GM18870 (cell line): Measurements from ENCODE around the gene R3HDM4.

Experiments
- ATAC-seq: cut with Tn5 transposase; IDR thresholded peaks from one replicate; pipeline ENCODE4 v1.9.1; 2021; ENCODE audit warnings: moderate library complexity; ENCODE audit not compliant: unreplicated experiment

The R3HDM4 gene

DNA sequence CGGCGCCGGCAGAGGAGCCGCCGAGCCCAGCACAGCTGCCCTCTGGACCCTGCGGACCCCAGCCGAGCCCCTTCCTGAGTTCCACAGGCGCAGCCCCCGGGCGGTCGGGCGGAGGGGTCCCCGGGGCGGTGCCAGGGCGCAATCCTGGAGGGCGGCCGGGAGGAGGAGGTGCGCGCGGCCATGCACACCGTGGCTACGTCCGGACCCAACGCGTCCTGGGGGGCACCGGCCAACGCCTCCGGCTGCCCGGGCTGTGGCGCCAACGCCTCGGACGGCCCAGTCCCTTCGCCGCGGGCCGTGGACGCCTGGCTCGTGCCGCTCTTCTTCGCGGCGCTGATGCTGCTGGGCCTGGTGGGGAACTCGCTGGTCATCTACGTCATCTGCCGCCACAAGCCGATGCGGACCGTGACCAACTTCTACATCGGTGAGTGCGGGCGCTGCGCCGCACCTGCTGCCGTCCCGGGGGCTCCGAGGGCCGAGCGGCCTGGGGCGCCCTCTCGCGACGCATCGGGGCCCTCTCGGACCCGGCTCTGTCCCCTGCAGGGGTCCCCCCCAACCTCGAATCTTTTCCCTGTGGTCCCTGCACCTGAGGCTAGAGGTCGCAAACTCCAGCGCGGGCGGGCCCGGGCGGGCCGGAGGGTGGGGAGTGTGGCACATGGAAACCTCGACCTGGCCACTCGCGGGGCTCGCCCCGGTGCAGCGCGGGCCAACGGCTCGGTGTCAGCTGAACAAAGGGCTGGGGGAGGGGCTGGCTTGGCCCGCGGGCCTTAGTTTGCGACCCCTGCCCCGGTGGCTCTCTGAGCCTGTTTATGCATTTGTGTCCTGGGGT lies 4.5 kb upstream of the R3HDM4 start, which contains the start of gene KISS1R:
Gene KISS1R (plus strand): TSS at position 11 of the 829 bp plus-strand sequence. CDS start 170 bp downstream, at position 181.
- ATAC-seq = no peak

DNA sequence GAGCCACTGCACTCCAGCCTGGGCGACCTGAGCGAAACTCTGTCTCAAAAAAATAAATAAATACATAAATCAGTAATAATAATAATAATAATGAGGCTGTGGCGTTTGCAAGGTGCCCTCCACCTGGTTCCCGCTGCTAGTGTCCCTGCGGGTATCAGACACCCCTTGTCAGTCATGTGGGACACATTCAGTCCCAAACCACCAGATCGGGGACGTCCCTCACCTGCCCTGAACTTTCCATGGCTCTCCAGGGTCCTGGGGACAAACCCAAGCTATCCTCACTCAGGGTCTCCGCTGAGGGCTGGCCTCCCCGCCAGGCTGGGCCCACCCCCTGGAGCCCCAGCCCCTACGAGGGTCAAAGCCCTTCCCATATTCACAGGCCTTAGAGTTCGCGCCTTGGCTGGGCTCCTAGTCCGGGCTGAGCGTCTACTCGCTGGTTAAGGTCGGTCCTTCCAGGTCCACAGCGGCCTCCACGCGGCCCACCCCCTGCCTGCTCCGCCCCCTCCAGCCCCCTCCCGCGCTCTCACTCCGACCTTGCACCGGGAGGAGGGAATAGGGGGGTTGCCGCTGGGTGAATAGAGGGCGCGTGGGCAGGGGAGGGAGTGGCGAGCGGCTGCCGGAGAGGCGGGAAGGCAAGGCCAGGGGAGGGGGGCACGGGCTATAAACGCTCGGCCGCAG lies 3.8 kb upstream of the R3HDM4 start:
- ATAC-seq = no peak

DNA sequence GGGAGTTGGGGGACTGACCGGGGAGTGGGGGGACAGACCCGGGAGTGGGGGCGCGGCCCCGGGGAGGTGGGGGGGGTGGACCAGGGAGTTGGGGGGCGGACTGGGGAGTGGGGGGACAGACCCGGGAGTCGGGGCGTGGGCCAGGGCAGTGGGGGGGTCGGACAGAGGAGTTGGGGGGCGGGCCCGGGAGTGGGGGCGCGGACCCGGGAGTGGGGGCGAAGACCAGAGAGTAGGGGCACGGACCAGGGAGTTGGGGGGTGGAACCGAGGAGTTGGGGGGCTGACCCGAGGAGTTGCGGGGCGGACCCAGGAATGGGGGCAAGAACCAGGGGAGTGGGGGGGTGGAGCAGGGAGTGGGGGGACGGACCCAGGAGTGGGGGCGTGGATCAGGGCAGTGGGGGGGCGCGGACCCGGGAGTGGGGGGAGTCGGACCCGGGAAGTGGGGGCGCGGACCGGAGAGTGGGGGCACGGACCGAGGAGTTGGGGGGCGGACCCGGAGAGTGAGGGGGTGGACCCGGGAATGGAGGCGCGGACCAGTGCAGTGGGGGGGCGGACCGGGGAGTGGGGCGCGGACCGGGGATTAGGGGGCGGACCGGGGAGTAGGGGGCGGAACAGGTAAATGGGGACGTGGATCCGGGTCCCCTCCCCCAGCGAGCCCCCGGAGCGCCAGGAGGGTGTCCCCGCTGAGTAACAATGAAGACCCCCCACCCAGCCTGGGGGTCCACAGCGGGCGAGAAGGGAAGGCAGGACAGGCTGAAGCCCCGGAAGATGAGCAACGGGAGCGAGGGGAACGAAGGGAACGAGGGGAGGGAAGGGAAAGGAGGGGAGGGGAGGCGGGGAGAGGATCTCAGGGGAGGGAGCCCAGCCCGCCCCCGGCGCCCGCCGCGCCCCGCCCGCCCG lies 589 bp downstream of the R3HDM4 start:
- no peak for ATAC-seq

DNA sequence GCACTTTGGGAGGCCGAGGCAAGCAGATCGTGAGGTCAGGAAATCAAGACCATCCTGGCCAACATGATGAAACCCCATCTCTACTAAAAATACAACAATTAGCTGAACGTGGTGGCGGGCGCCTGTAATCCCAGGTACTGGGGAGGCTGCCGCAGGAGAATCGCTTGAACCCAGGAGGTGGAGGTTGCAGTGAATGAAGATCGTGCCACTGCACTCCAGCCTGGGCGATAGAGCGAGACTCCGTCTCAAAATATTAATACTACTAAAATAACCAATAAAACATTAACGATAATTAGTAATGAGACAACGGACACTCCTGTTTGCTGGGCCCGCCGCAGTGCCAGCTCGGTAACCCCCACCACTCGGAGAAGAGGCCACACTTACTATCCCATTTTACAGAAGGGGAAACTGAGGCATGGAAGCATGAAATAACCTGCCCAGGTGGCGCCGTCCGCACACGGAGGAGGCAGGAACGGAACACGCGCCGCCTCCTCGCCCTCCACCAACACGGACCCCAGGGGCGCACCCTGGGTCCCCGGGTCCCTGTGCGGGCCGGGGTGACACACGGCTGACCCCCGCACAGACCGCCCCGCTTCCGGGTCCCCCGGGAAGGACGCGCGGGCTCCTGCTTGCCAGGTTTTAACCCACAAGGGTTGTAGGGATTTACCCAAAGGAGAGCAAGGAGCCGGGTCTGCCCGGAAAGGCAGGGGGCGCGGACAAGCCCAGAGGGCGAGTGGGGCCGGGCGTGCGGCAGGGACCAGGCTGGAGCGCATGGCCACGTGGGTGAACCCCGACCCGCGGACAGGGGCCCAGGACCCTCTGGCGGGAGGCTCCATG lies 1.6 kb downstream of the R3HDM4 start:
- no peak for ATAC-seq

DNA sequence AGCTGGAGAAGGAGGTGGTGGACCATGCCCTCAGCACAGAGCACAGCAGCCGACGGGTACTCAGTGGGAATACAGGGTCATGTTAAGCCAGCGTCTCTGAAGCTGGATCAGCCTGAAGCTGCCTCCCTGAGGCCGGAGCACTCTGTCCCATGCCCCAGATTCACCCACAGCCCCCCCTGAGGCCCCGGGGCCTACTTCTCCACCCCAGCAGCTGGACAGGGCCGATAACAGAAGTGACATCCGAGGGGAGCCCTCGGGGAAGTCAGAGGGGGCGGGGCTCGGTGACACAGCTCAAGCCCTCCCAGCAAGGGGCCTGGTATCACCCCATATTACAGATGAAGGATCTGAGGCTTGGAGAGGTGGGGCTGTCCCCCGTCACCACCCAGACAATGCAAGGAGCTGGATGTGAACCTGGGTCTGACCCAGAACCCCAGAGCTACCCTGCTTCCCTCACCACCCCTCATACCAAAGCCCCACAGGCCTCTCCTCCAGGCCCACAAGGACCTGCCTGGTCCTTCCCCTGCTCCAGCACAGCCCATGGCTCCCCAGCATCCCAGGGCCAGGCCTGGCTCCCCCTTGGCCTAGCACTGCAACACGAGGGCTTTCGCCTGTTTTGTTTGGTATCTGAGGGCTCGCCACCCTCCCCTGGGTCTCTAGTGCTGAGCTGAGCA lies 5.7 kb downstream of the R3HDM4 start:
- no peak for ATAC-seq

DNA sequence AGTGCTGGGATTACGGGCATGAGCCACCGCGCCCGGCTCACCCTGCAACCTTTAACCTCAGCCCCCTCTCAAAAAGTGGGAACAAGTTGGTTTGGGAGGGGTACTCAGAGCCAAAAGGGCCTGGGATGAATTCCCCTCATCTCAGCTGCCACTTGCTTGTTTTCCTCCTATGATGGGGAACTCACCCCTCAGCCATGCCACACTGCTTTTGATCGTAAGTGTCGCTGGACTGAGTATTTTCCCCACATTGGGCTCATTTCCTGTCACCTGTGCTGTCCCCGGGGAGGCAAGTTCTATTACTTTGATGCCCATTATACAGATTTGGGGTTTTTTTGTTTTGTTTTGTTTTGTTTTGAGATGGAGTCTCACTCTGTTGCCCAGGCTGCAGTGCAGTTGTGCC lies 6.5 kb downstream of the R3HDM4 start:
- ATAC-seq = no peak

DNA sequence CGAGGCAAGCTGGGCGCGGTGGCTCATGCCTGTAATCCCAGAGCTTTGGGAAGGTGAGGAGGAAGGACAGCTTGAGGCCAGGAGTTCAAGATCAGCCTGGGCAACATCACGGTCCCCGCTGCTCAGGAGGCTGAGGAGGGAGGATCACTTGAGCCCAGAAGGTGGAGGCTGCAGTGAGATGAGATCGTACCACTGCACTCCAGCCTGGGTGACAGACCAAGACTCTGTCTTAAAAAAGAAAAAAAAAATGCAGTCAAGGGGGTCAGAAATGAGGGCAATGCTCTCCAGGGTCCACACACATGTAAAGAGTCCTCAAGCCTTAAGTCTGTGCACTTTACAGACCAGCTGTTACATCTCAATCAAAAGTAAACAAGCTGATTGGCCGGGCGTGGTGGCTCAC lies 8.5 kb downstream of the R3HDM4 start:
- no peak for ATAC-seq

DNA sequence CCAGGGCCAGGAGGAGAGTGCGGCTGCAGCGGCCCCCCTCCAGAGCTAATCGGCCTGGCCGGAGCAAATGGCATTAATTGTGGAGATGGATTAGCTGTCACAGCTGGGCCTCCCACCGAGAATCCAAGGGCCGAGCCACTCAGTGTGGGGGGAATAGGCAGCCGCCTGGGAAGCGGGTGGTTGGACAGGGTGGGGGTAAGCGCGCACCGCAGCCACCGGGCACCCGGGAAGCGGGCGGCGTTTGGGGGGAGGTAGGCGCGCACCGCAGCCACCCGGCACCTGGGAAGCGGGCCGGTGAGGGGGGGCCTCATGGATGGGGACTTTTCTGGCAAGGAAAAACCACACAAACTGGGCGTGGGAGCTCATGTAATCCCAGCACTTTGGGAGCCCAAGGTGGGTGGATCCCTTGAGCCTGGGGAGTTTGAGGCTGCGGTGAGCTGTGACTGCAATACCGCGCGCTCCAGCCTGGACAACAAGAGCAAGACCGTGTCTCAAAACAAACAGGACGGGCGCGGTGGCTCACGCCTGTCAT lies 9.7 kb downstream of the R3HDM4 start:
- no peak for ATAC-seq

DNA sequence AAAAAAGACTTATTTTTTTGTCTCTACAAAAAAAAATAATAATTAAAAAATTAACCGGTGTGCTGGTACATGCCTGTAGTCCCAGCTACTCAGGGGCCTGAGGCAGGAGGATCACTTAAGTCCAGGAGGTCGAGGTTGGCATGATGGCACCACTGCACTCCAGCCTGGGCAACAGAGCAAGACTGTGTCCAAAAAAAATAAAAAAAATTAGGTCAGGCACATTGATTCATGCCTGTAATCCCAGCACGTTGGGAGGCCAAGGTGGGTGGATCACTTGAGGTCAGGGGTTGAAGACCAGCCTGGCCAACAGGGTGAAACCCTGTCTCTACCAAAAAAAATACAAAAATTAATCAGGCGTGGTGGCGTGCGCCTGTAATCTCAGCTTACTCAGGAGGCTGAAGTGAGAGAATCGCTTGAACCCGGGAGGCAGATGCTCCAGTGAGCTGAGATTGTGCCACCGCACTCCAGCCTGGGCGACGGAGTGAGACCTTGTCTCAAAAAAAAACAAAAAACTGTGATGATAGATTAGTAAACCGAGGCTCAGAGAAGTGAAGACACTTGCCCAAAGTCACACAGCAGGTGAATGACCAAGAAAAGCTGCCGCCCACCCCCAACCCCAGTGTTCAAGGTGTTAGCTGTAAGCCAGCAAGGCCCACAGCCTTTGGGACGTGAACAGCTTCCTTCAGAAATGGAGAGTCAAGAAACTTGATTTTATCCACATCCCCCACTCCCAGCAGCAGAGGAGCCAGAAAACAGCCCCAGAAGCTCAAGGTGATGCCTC lies 10.4 kb downstream of the R3HDM4 start:
- ATAC-seq = no peak

DNA sequence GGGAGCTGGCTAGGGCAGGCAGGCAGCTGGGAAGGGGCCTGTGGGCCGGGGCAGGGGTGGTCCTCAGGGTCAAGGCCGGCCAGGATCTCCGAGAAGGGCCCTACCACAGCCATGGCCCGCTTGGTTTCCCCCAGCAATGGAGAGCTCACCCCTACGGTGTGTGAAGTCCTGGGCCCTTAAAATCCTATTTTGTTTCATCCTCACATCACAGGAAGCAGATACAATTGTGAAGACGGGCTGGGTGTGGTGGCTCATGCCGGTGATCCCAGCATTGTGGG lies 11.0 kb downstream of the R3HDM4 start:
- ATAC-seq = no peak

DNA sequence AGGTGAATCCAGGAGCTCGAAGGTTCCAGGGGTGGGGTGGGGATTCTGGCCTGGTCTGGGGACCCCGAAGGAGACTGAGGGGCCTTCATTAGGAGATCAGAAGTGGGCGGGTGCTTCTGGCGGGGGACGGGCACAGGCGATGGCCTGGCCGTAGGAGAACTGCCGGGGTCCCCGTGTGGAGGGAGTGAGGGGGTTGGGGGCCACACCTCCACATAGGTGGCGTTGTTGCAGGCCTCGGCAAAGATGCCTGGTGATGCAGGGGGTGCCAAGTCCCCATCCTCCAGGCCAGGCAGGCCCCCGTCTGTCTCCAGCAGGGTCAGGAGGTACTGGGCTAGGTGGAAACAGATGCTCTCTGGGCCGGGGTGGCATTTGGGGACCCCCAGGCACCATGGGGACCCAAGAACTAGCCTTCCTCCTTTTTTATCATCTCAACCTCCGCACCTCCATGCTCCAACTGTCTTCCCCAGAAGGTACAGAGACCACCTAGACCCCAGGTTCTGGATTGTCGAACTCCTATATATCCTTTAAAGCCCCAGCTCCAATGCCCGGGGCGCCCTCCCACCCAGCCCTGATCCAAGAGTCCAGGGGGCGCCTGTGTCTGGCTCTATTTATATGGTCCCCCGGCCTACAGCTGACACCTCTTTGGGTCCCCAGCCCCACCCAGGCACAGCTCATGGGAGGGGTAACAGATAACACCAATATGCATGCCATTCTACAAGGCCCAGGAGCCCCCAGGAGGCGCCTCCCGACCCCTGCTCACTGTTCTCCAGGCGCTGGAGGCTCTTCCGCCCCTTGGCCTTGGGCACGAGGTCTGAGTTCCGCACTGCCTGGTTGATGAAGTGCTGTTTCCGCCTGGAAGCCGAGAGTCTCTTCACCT lies 11.6 kb downstream of the R3HDM4 start:
- ATAC-seq = no peak

DNA sequence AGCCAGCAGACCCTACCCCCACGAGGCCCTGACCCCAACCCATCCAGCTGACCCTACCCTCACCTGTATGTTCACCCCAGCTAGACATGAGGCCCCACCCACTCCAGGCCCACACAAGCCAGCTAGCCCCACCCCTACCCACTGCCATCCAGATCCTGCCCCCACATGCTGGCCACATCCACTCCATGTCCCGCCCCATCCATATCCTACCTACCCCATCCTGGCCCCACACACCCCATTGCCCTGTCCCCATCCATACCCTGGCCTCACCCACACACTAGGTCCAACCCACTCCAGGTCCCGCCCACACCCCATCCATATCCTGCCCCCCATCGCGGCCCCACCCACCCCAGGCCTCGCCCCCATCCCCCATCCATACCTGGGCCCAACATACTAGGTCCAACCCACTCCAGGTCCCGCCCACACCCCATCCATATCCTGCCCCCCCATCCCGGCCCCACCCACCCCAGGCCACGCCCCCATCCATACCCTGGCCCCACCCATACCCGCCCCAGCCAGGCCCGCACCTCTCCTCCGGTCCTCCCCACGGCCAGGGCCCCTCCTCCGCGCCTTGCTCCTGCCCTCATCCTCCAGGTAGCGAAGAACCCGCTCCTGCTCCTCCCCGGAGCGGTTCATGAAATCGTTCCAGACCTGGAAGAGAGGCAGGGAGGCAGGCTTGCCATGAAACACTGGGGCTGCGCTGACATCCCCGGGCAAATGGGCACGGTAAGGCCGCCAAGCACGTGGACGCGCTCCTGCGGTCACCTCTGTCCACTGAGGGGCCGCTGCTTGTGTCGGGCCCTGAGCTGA lies 12.5 kb downstream of the R3HDM4 start:
- ATAC-seq = no peak

DNA sequence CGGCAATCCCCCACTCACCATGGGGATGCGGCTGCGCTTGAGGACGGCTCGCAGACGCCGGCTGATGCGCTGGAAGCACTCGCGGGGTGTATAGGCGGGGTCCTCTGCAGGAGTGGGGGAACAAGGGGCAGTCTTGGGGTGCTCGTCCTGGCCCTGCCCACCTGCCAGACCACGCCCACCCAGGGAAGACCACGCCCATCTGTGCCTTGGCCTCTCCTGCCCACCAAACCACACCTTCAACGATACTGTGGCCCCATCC lies 13.0 kb downstream of the R3HDM4 start:
- ATAC-seq = no peak

DNA sequence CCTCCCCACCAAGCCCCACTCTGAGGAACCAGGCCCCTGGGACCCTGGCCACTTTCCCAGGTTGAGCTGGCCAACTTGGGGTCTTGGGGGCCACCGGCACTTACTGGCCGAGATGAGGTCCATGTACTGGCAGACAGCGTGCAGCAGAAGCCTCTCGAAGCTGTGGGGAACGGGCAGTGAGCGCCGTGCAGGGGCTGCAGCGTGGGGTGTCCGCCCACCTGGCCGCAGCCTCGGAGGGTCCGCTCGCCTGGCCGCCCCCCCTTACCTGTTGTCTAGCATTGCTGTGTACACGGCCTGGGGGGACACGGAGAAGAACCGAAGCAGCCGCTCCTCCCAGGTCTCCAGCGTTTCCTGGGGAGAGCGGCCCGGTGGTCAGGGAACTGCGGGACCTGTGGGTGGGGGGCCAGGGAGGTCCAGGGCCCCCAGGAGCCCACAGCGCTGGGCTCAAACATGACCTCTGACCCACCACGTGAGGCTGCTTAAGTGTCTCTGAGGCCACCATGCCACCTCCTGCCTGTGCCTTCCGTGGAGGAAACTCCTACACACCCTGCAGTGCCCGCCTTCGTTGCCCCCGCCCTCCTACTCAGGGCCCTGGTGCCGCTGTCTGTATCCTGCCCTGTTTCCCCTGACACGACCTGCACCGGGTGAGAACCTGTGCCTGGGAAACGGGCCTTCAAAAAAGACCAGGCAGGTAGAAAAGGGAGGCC lies 13.5 kb downstream of the R3HDM4 start:
- ATAC-seq = no peak

DNA sequence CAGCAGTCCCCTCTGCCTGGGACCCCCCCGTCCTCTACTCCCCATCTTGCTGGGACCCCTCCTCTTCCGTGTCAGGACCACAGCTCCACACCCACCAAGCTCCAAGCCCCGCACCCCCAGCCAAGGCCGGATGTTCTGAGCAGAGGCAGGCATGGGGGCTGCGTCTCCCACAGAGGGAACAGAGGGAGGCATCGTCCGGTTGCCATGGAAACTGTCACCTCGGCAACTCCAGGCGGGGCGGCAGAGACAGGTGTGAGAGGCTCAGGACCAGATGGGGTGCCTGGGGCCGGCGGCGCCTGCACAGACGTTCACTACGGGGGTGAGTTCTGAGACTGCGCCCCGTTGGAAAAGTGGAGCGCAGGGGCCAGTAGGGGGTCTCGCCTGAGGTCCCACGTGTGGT lies 14.4 kb downstream of the R3HDM4 start:
- no peak for ATAC-seq

DNA sequence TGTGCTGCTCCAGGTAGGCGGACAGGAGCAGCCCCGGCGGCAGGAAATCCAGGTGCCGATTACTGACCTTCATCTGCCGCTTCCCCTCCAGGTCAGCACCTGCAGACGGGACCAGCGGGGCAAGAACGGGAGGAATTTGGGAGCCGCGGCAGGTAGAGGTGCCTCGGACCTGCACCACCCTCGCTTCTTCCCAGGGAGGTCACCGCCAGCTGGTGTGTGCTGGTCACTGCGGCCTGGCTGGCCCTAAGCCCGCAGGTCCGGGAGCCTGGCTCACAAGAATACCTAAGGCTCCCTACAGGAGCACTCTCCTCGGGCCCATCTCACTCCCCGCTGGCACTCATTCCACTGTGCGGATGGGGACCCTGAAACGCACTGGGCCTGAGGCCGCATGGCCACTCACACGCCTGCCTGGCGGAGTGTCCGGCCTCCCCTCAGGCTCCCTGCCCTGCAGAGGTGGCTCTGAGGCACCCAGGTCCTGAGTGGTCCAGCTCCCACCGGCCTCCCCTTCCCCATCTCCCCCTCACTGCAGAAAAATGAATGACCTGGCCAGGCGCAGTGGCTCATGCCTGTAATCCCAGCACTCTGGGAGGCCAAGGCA lies 15.5 kb downstream of the R3HDM4 start:
- no peak for ATAC-seq

DNA sequence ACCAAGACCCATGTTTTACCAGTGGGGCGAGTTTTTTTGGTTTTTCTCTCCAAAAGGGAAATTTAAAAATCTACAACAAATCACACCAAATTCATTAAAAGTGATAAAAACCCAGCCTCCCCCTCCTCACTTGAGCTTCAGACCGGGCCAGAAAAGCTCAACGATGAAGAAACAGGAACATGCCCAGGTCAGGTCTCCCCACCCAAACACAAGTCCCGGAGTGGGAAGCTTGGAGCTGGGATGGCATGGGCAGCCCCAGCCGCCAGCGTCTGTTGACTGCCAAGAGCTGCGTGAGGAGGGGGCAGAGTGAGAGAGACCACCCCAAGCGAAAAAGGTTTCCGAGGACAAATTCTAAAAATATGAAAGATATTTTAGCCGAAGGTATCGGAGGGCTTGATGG lies 16.0 kb downstream of the R3HDM4 start:
- ATAC-seq = no peak
